A549 treated with Mapracorat at 1 μM for 4 hours (cell line): Measurements from ENCODE around the gene POLRMT. TPM values are rescaled to one million over a fixed set of nuclear protein-coding genes. Genes with fewer than 3 reads are reported as not detected.

Source experiments
- total RNA-seq: library from RNA; stranded (reverse); fragments of 200-300 nt; extraction: Qiagen RNA extraction; gene quantifications from 5 replicates; pipeline ENCODE4 v1.2.3, GENCODE V29; 2022

Gene POLRMT
- total RNA-seq = 69.5 to 94.1 TPM (median 92.9 TPM) in 5 replicates

GRCh38 chr19:633068-633785, at the start of gene POLRMT:
TSS of gene POLRMT (minus strand) at chr19:633537. CDS start at chr19:633512, 25 bp downstream.

DNA sequence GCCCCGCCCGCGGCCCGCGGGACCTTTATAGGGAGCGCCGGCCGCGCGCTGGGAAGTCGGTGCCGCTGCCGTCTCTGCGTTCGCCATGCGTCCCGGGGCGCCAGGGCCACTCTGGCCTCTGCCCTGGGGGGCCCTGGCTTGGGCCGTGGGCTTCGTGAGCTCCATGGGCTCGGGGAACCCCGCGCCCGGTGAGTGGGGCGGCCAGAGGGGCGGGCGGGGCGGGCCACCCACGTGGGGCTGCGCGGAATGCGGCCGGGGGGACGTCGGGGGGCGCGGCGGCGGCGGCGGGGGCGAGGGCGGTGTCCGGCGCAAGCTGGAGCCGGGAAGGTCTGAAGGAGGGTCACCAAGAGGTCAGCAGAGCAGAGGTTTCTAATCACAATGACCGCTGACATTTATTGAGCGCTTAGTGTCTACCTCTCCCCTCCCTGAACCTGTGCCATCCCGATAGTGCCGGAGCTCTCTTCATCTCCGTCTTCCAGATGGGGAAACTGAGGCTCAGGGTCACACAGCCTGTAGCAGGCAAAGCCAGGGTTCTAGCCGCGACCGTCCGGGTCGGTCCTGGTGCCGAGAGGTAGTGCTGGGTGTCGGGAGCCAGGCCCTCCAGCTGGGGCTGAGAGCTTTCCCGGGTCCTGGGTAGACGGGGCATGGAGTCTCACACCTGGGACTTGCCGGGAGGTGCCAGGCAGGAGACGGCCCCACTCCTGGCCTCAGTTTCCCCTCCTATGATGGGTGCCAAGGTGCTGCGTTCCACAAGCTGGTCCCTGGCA, 43.2 kb upstream of the POLRMT start, which contains the start of gene FSTL3:
Gene FSTL3 (plus strand): TSS at position 54 of the 767 bp plus-strand sequence. CDS start 32 bp downstream, at position 86.

GRCh38 chr19:662962-663681, 29.8 kb upstream of the POLRMT start, which contains the start of gene RNF126:
TSS of gene RNF126 (minus strand) at chr19:663214. CDS start at chr19:663121, 93 bp downstream.

GRCh38 chr19:639253-640160, 6.2 kb upstream of the POLRMT start, which contains the start of gene FGF22:
TSS of gene FGF22 (plus strand) at chr19:639879. CDS start at chr19:639926, 47 bp downstream.

GRCh38 chr19:589693-590395, 43.5 kb downstream of the POLRMT start, which contains the start of gene HCN2:
TSS of gene HCN2 (plus strand) at chr19:589881. CDS start at chr19:589946, 65 bp downstream.

GRCh38 chr19:572140-572742, 61.1 kb downstream of the POLRMT start, which contains the start of gene BSG:
TSS of gene BSG (plus strand) at chr19:572596. CDS start at chr19:572635, 39 bp downstream.

Other genes with a start within 250 kb of the POLRMT start
- gene C2CD4C, start 224.4 kb downstream of the POLRMT start, total RNA-seq = 0.30 to 0.73 TPM (median 0.51 TPM) in 5 replicates
- gene SHC2, start 172.5 kb downstream of the POLRMT start, total RNA-seq = 0.60 to 1.8 TPM (median 1.4 TPM) in 5 replicates
- 0.07 to 0.49 TPM (median 0.45 TPM) in 5 replicates for gene MADCAM1, start 137.1 kb downstream of the POLRMT start, total RNA-seq
- gene TPGS1, start 126.0 kb downstream of the POLRMT start, total RNA-seq = 10.6 to 18.0 TPM (median 17.2 TPM) in 5 replicates
- gene CDC34, start 101.8 kb downstream of the POLRMT start, total RNA-seq = 59.0 to 102 TPM (median 94.1 TPM) in 5 replicates
- 0.29 to 0.56 TPM (median 0.46 TPM) in 5 replicates for gene GZMM, start 89.5 kb downstream of the POLRMT start, total RNA-seq
- gene BSG, start 60.9 kb downstream of the POLRMT start, total RNA-seq = 634 to 727 TPM (median 703 TPM) in 5 replicates
- gene HCN2, start 43.7 kb downstream of the POLRMT start, total RNA-seq = 25.9 to 39.7 TPM (median 37.5 TPM) in 5 replicates
- gene FGF22, start 6.3 kb upstream of the POLRMT start, total RNA-seq = 0.28 to 0.77 TPM (median 0.72 TPM) in 5 replicates
- gene RNF126, start 29.7 kb upstream of the POLRMT start, total RNA-seq = 52.1 to 76.4 TPM (median 74.4 TPM) in 5 replicates
- 190 to 250 TPM (median 228 TPM) in 5 replicates for gene FSTL3, start 42.9 kb upstream of the POLRMT start, total RNA-seq
- gene PRSS57, start 61.9 kb upstream of the POLRMT start, total RNA-seq = 0.18 to 0.23 TPM in 2 of 5 replicates, not detected in the others
- 11.0 to 15.7 TPM (median 14.8 TPM) in 5 replicates for gene PALM, start 75.4 kb upstream of the POLRMT start, total RNA-seq
- 66.4 to 87.9 TPM (median 83.2 TPM) in 5 replicates for gene MISP, start 117.6 kb upstream of the POLRMT start, total RNA-seq
- 202 to 210 TPM (median 205 TPM) in 5 replicates for gene PTBP1, start 163.9 kb upstream of the POLRMT start, total RNA-seq
- gene PLPPR3, start 188.4 kb upstream of the POLRMT start, total RNA-seq = 1.9 to 5.5 TPM (median 4.8 TPM) in 5 replicates
- 0.07 to 0.28 TPM (median 0.20 TPM) in 5 replicates for gene AZU1, start 194.3 kb upstream of the POLRMT start, total RNA-seq
- gene PRTN3, start 207.5 kb upstream of the POLRMT start, total RNA-seq = 0.13 to 0.42 TPM (median 0.30 TPM) in 5 replicates
- not detected in 5 replicates for gene ELANE, start 218.8 kb upstream of the POLRMT start, total RNA-seq
- 10.4 to 27.5 TPM (median 22.2 TPM) in 5 replicates for gene CFD, start 226.1 kb upstream of the POLRMT start, total RNA-seq